GM23248 (cell line): ENCODE measurements around the gene CFAP299.

Source experiments
- EZH2 ChIP-seq: fragments of 200-600 bp; sonication (generic); IDR thresholded peaks from 2 replicates; pipeline ENCODE4 v1.6.1; 2018; ENCODE audit warnings: antibody characterized with exemption, mild to moderate bottlenecking; ENCODE audit not compliant: insufficient read depth, poor library complexity, severe bottlenecking
- EZH2phosphoT487 ChIP-seq: fragments of 200-600 bp; sonication (generic); IDR thresholded peaks from 2 replicates; pipeline ENCODE4 v1.6.1; 2018; ENCODE audit warnings: antibody characterized with exemption, moderate library complexity, mild to moderate bottlenecking, low read depth; ENCODE audit not compliant: insufficient read depth

- TF ChIP-seq EZH2phosphoT487 (no peak), EZH2 (no peak)
These were observed 516.5 kb downstream of the CFAP299 start for GRCh38 chr4:80852061-80852460.
